OCI-LY3 (cell line): ENCODE measurements around the gene ATP8A2.

ENCODE experiments used
- H2AFZ ChIP-seq: fragments of 200-600, 300-600 bp; shearing (Covaris generic); 2 replicates; pipeline ENCODE4 v1.6.0; 2014; ENCODE audit warnings: antibody characterized with exemption, low read depth, low read length
- H3K27ac ChIP-seq: fragments of 200-600, 300-600 bp; sonication (generic); 2 replicates; pipeline ENCODE4 v1.5.1; 2014; ENCODE audit warnings: mild to moderate bottlenecking, low read length, moderate library complexity, mixed read lengths
- H3K27me3 ChIP-seq: fragments of 200-600, 300-600 bp; sonication (generic); 2 replicates; pipeline ENCODE4 v1.6.1; 2014; ENCODE audit warnings: low read depth, low read length, mixed read lengths
- H3K36me3 ChIP-seq: fragments of 200-600, 300-600 bp; sonication (generic); replicated peaks from 2 replicates; pipeline ENCODE3; 2014; ENCODE audit warnings: low read depth, low read length, mixed read lengths
- H3K4me1 ChIP-seq: fragments of 300-600, 200-600 bp; sonication (generic); 2 replicates; pipeline ENCODE4 v1.6.1; 2014; ENCODE audit warnings: low read length, mixed read lengths
- H3K4me2 ChIP-seq: fragments of 200-600, 300-600 bp; sonication (generic); 2 replicates; pipeline ENCODE4 v1.6.1; 2014; ENCODE audit warnings: low read length, mixed read lengths
- H3K4me3 ChIP-seq: fragments of 300-600, 200-600 bp; sonication (generic); 2 replicates; pipeline ENCODE4 v1.5.1; 2014; ENCODE audit warnings: antibody characterized with exemption, mild to moderate bottlenecking, low read length, moderate library complexity
- H3K79me2 ChIP-seq: fragments of 300-600, 200-600 bp; shearing (Covaris generic); 2 replicates; pipeline ENCODE4 v1.6.1; 2014; ENCODE audit warnings: mild to moderate bottlenecking, low read length, mixed read lengths
- H3K9ac ChIP-seq: fragments of 300-600, 200-600 bp; shearing (Covaris generic); 2 replicates; pipeline ENCODE4 v1.6.0; 2014; ENCODE audit warnings: mild to moderate bottlenecking, low read length, moderate library complexity
- H3K9me3 ChIP-seq: fragments of 200-600, 300-600 bp; shearing (Covaris generic); 2 replicates; pipeline ENCODE4 v1.6.1; 2014; ENCODE audit warnings: low read length, mixed read lengths; ENCODE audit not compliant: insufficient read depth
- H4K20me1 ChIP-seq: fragments of 200-600, 300-600 bp; sonication (generic); 2 replicates; pipeline ENCODE4 v1.6.1; 2016; ENCODE audit warnings: low read length, mixed read lengths; ENCODE audit not compliant: insufficient read depth
- EZH2phosphoT487 ChIP-seq: fragments of 200-600 bp; shearing (Covaris generic); IDR thresholded peaks from 2 replicates; pipeline ENCODE4 v1.6.1; 2018; ENCODE audit warnings: antibody characterized with exemption, mixed run types, low read depth
- TF ChIP-seq, protein P1 (sequence below): fragments of 200-600, 300-600 bp; sonication (generic); IDR thresholded peaks from 2 replicates; pipeline ENCODE4 v1.5.1; 2014; ENCODE audit warnings: antibody characterized with exemption, low read length, low read depth

ATP8A2 gene

DNA sequence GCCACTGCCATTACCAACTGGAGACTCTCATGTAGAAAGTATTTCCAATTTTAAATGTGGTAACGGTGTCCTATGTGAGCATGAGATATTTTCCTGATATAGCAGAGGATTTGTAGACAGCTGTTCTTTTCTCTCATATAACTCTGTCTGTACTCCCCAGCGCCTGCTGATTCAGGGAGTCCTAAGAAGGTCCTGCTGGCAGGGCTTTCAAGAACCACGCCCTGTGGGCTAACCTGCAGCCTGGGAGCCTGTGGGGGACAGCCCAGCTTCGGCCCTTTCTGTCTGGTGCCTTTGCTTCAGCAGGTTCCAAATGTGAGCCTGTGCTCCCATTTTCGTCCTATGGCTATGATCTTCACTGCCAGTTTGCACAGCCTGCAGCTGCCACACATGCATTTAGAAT lies 316.8 kb downstream of the ATP8A2 start:
- H3K27ac ChIP-seq = no peak overlapping the region
- H3K4me1 ChIP-seq = no peaks in the 10 kb centered on the region
- no peak overlapping the region for H3K9ac ChIP-seq
- no peak overlapping the region for H3K4me2 ChIP-seq
- H3K9me3 ChIP-seq = no peaks in the 10 kb centered on the region
- H2AFZ ChIP-seq = no peak overlapping the region
- H4K20me1 ChIP-seq = no peaks in the 10 kb centered on the region
- no peak overlapping the region for H3K4me3 ChIP-seq
- no peaks in the 10 kb centered on the region for H3K27me3 ChIP-seq
- no peak for TF ChIP-seq EZH2phosphoT487
- TF ChIP-seq, protein P1, sequence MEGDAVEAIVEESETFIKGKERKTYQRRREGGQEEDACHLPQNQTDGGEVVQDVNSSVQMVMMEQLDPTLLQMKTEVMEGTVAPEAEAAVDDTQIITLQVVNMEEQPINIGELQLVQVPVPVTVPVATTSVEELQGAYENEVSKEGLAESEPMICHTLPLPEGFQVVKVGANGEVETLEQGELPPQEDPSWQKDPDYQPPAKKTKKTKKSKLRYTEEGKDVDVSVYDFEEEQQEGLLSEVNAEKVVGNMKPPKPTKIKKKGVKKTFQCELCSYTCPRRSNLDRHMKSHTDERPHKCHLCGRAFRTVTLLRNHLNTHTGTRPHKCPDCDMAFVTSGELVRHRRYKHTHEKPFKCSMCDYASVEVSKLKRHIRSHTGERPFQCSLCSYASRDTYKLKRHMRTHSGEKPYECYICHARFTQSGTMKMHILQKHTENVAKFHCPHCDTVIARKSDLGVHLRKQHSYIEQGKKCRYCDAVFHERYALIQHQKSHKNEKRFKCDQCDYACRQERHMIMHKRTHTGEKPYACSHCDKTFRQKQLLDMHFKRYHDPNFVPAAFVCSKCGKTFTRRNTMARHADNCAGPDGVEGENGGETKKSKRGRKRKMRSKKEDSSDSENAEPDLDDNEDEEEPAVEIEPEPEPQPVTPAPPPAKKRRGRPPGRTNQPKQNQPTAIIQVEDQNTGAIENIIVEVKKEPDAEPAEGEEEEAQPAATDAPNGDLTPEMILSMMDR = no peak
- no peaks in the 10 kb centered on the region for H3K36me3 ChIP-seq
- no peaks in the 10 kb centered on the region for H3K79me2 ChIP-seq

DNA sequence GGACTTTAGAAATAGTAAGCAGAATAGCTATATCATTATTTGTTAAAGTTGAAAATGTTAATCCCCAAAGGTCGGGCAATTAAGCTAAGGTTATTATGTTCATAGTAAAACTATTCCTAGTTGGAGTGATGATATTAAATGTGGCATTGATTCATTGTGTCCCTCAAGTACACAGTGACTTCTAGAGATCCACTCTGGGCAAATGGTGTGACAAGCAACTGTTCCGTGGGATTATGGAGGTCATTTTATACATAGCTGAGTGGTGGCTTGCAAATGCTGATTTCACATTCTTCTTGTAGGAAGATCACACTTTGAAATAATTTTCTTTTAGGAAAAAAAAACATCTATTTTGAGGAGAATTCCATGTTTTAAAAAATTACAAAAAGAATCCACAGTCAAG lies 317.8 kb downstream of the ATP8A2 start:
- Histone ChIP-seq H3K9ac (no peak overlapping the region), H3K27me3 (no peaks in the 10 kb centered on the region), H4K20me1 (no peaks in the 10 kb centered on the region), H3K4me2 (no peak overlapping the region), H3K4me1 (no peaks in the 10 kb centered on the region), H3K9me3 (no peaks in the 10 kb centered on the region), H2AFZ (no peak overlapping the region), H3K27ac (no peak overlapping the region), H3K36me3 (no peaks in the 10 kb centered on the region), H3K4me3 (no peak overlapping the region), H3K79me2 (no peaks in the 10 kb centered on the region)
- no peak for TF ChIP-seq EZH2phosphoT487
- TF ChIP-seq, protein P1 = no peak

DNA sequence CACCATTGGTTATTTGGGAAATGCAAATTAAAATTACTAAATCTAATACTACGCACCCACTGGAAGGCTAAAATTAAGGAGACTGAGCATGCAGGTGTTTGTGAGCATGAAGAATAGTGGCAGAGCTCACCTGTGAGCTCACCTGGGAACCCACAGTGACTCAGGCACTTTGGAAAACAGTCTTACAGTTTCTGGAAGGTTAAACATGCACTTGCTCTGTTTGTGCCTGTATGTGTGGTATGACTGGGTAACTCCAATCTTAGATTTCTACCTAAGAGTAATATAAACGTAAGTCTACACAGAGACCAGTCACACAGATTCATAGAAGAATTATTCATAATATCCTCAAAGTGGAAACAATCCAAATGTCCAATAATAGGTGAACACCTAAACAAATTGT lies 318.8 kb downstream of the ATP8A2 start:
- no peaks in the 10 kb centered on the region for H4K20me1 ChIP-seq
- H3K4me3 ChIP-seq = no peak overlapping the region
- no peak overlapping the region for H3K27ac ChIP-seq
- H3K27me3 ChIP-seq = no peaks in the 10 kb centered on the region
- no peak overlapping the region for H2AFZ ChIP-seq
- H3K9ac ChIP-seq = no peak overlapping the region
- H3K9me3 ChIP-seq = no peaks in the 10 kb centered on the region
- no peaks in the 10 kb centered on the region for H3K79me2 ChIP-seq
- TF ChIP-seq EZH2phosphoT487 = no peak
- TF ChIP-seq, protein P1 = no peak
- no peak overlapping the region for H3K4me2 ChIP-seq
- H3K4me1 ChIP-seq = no peaks in the 10 kb centered on the region
- H3K36me3 ChIP-seq = no peaks in the 10 kb centered on the region

DNA sequence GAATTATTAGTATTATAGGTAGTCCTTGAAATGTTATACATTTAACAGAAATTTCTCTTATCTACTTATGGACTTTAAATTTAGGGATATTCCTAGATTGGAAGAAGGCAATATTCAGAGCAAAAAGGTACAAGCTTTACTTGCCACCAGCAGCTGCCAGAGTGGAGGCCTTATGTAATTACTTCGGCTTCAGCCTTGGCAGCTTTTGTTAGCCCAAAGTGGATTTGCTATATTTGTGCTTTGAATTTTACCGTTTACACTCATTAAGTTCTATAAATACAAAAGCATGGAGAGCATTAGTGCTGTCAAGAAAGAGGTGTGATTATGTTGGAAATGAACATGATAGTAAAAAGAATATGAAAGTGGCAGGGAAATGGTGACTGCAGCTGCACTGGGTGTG lies 319.9 kb downstream of the ATP8A2 start:
- Histone ChIP-seq H3K27ac (no peak overlapping the region), H2AFZ (no peak overlapping the region), H3K79me2 (no peaks in the 10 kb centered on the region), H3K9ac (no peak overlapping the region), H3K4me3 (no peak overlapping the region), H3K36me3 (no peaks in the 10 kb centered on the region), H4K20me1 (no peaks in the 10 kb centered on the region), H3K27me3 (no peaks in the 10 kb centered on the region), H3K4me2 (no peak overlapping the region), H3K4me1 (no peaks in the 10 kb centered on the region), H3K9me3 (no peaks in the 10 kb centered on the region)
- TF ChIP-seq, protein P1 = no peak
- TF ChIP-seq EZH2phosphoT487 = no peak
